Keratinocyte (primary cell): ENCODE data around the gene ODF4. TPM values are rescaled to one million over a fixed set of nuclear protein-coding genes. Genes with fewer than 3 reads are reported as not detected.

ENCODE experiments used
- DNase-seq: peaks from one replicate; pipeline ENCODE4 v3.0.0-alpha.2; 2011; ENCODE audit warnings: low read depth, missing footprints, low spot score
- FAIRE-seq: peaks from 2 replicates; lab custom pipeline; 2011; peaks lifted over from hg19 to GRCh38; lab: Jason Lieb, UNC
- H2AFZ ChIP-seq: 2 replicates; pipeline ENCODE4 v1.6.0; 2012; ENCODE audit warnings: low read length, control low read depth, inconsistent platforms; ENCODE audit not compliant: control insufficient read depth
- H3K27ac ChIP-seq: 2 replicates; pipeline ENCODE4 v1.5.1; 2011; ENCODE audit warnings: low read length; ENCODE audit not compliant: control insufficient read depth, insufficient read depth
- H3K27me3 ChIP-seq: 3 replicates; pipeline ENCODE4 v1.6.0; 2011; ENCODE audit warnings: low read length; ENCODE audit not compliant: control insufficient read depth, insufficient read depth; ENCODE audit errors: extremely low read depth
- H3K36me3 ChIP-seq, 2 experiments: 2 replicates in 1 of 2; 3 replicates in 1 of 2; pipeline ENCODE4 v1.5.1; 2011; ENCODE audit warnings: low read length in 2 of 2, mild to moderate bottlenecking in 1 of 2; ENCODE audit not compliant: control insufficient read depth in 2 of 2, insufficient read depth in 2 of 2; ENCODE audit errors: extremely low read depth in 1 of 2
- H3K4me1 ChIP-seq: 3 replicates; pipeline ENCODE4 v1.5.1; 2011; ENCODE audit warnings: low read length; ENCODE audit not compliant: control insufficient read depth, insufficient read depth; ENCODE audit errors: extremely low read depth
- H3K4me2 ChIP-seq: 3 replicates; pipeline ENCODE4 v1.6.0; 2011; ENCODE audit warnings: low read depth, low read length; ENCODE audit not compliant: control insufficient read depth, insufficient read depth; ENCODE audit errors: extremely low read depth
- H3K4me3 ChIP-seq, 3 experiments: fragments of 200-600 bp in 1 of 3; sonication (generic) in 1 of 3; 2 replicates in 2 of 3; 3 replicates in 1 of 3; pipeline ENCODE4 v1.5.1; 2011 to 2016; ENCODE audit warnings: low read length in 3 of 3, mild to moderate bottlenecking in 3 of 3, control low read depth in 2 of 3, inconsistent platforms in 1 of 3, low read depth in 1 of 3, mixed read lengths in 1 of 3, mixed run types in 1 of 3, moderate library complexity in 1 of 3; ENCODE audit not compliant: control insufficient read depth in 2 of 3, insufficient read depth in 2 of 3; ENCODE audit errors: extremely low read depth in 1 of 3
- H3K79me2 ChIP-seq: 2 replicates; pipeline ENCODE4 v1.6.0; 2012; ENCODE audit warnings: low read length; ENCODE audit not compliant: control insufficient read depth, insufficient read depth
- H3K9ac ChIP-seq: 3 replicates; pipeline ENCODE4 v1.6.0; 2011; ENCODE audit warnings: low read length; ENCODE audit not compliant: control insufficient read depth, insufficient read depth; ENCODE audit errors: extremely low read depth
- H3K9me1 ChIP-seq: 3 replicates; pipeline ENCODE4 v1.6.0; 2011; ENCODE audit warnings: low read length; ENCODE audit not compliant: control insufficient read depth, insufficient read depth; ENCODE audit errors: extremely low read depth
- H3K9me3 ChIP-seq: 2 replicates; pipeline ENCODE4 v1.5.1; 2012; ENCODE audit warnings: low read depth, low read length; ENCODE audit not compliant: control insufficient read depth
- H4K20me1 ChIP-seq: 3 replicates; pipeline ENCODE4 v1.6.0; 2011; ENCODE audit warnings: low read length; ENCODE audit not compliant: control insufficient read depth, insufficient read depth; ENCODE audit errors: extremely low read depth
- EZH2 ChIP-seq: IDR thresholded peaks from one replicate; pipeline ENCODE4 v1.6.1; 2012; ENCODE audit warnings: inconsistent platforms, mild to moderate bottlenecking, low read length, moderate library complexity
- dilution Hi-C: fragments of 300-500 bp; cut with MboI; formaldehyde crosslinking; loops from one replicate; pipeline ENCODE4 v1.7.0; 2020; ENCODE audit warnings: low sequenced_read_pairs; ENCODE audit not compliant: extremely low pct_ligation_motif_present
- polyA plus RNA-seq, 5 experiments: library from polyadenylated mRNA; depleted of rRNA in 3 of 5; stranded (reverse) in 3 of 5; stranded (forward) in 1 of 5; unstranded in 1 of 5; fragments of >200 nt; gene quantifications; 1 replicate in 1 of 5; 2 replicates in 3 of 5; 3 replicates in 1 of 5; pipeline versions ENCODE4 v1.2.1 to v1.2.3, GENCODE V29; 2011 to 2012; ENCODE audit warnings: missing spikeins in 2 of 5, low read depth in 1 of 5, low replicate concordance in 1 of 5
- TF ChIP-seq, protein P1 (sequence below), 3 experiments: IDR thresholded peaks in 1 of 3; conservative IDR thresholded peaks in 1 of 3; optimal IDR thresholded peaks in 1 of 3; 2 replicates in 2 of 3; 3 replicates in 1 of 3; pipeline versions ENCODE3 to v1.5.1; 2011; ENCODE audit warnings: low read length in 3 of 3, mild to moderate bottlenecking in 3 of 3, moderate library complexity in 2 of 3, control low read depth in 1 of 3, inconsistent platforms in 1 of 3; ENCODE audit not compliant: insufficient read depth in 2 of 3; ENCODE audit errors: extremely low read depth in 1 of 3

Gene ODF4
- polyA plus RNA-seq, 1 donor (not counting 4 experiments of a cell fraction or from before 2014, with no cell fraction given): not detected

DNA sequence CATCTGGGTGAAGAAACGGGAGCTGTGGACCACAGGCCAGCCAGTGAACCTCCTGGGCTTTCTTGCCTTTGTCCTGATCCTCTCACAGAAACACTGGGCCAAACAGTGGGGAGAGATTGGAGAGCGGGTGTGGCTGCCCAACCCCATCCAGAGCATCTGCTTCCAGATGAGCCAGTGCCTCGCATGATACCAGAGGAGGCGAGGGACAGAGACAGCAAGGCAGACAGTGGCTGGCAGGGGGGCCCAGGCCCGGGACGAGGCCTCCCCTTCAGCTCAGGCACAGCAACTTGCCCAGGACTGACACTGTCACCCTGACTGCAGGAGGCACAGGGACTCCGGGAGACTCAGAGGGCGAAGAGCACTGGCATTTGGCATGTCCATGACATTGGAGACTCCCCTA is 17.6 kb upstream of the ODF4 start:
- FAIRE-seq: no peak
- Histone ChIP-seq H3K9ac (no peak overlapping the region), H3K27me3 (peaks cover 24% of the 10 kb centered on the region), H3K27ac (no peak overlapping the region), H3K4me1 (peaks cover 3% of the 10 kb centered on the region), H3K36me3 (no peaks in the 10 kb centered on the region), H2AFZ (no peak overlapping the region), H3K9me1 (no peaks in the 10 kb centered on the region), H3K9me3 (no peaks in the 10 kb centered on the region), H3K4me3 (no peak overlapping the region), H3K4me2 (no peak overlapping the region), H3K79me2 (no peaks in the 10 kb centered on the region), H4K20me1 (no peaks in the 10 kb centered on the region)
- TF ChIP-seq, protein P1, sequence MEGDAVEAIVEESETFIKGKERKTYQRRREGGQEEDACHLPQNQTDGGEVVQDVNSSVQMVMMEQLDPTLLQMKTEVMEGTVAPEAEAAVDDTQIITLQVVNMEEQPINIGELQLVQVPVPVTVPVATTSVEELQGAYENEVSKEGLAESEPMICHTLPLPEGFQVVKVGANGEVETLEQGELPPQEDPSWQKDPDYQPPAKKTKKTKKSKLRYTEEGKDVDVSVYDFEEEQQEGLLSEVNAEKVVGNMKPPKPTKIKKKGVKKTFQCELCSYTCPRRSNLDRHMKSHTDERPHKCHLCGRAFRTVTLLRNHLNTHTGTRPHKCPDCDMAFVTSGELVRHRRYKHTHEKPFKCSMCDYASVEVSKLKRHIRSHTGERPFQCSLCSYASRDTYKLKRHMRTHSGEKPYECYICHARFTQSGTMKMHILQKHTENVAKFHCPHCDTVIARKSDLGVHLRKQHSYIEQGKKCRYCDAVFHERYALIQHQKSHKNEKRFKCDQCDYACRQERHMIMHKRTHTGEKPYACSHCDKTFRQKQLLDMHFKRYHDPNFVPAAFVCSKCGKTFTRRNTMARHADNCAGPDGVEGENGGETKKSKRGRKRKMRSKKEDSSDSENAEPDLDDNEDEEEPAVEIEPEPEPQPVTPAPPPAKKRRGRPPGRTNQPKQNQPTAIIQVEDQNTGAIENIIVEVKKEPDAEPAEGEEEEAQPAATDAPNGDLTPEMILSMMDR (optimal IDR thresholded peaks at IDR 0.05 in 1 of 3, IDR thresholded peaks at IDR 0.05 in 1 of 3, conservative IDR thresholded peaks at IDR 0.05 in 1 of 3; ENCODE audit: extremely low read depth in 1 of 3, insufficient read depth in 2 of 3, low read length in 3 of 3): no peak
- no peak for TF ChIP-seq EZH2
- dilution Hi-C loops: no loop called here
- DNase-seq: no peak

DNA sequence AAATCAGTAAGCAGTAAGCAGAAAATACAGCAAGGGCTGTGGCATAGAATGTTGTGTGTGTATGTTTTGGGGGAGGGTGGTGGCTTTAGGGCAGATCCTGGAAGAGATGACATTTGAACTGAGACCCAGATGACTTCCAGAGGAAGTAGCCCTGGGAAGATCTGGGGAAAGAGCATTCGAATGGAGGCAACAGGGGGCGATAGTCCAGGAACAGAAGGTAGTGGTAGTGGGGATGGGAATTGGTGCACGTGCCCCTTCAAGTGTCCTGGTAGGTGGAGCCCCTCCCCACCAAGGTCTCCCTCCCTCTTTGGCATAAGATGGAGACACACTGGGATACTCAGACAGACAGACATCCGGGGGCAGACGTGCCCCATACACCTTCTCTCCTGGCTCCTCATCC is 15.5 kb upstream of the ODF4 start:
- TF ChIP-seq EZH2: no peak
- TF ChIP-seq, protein P1 (optimal IDR thresholded peaks at IDR 0.05 in 1 of 3, IDR thresholded peaks at IDR 0.05 in 1 of 3, conservative IDR thresholded peaks at IDR 0.05 in 1 of 3; ENCODE audit: extremely low read depth in 1 of 3, insufficient read depth in 2 of 3, low read length in 3 of 3): no peak
- FAIRE-seq: no peak

More for the DNA sequence above, 15.5 kb upstream of the ODF4 start:
- no peak for DNase-seq
- Histone ChIP-seq H3K9me1 (no peaks in the 10 kb centered on the region), H3K4me3 (no peak overlapping the region), H2AFZ (no peak overlapping the region), H4K20me1 (no peaks in the 10 kb centered on the region), H3K9ac (no peak overlapping the region), H3K27ac (no peak overlapping the region), H3K9me3 (no peaks in the 10 kb centered on the region), H3K36me3 (no peaks in the 10 kb centered on the region), H3K4me1 (peaks cover 3% of the 10 kb centered on the region), H3K4me2 (no peak overlapping the region), H3K27me3 (peaks cover 36% of the 10 kb centered on the region), H3K79me2 (no peaks in the 10 kb centered on the region)
- dilution Hi-C loops: no loop called here
